GM23338 (cell line): ENCODE data around the gene HCAR1. TPM values are rescaled to one million over a fixed set of nuclear protein-coding genes. Genes with fewer than 3 reads are reported as not detected.

Experiments
- ATAC-seq: fragments of 200-7000 bp; cut with Tn5 transposase; 3 replicates; pipeline ENCODE4 v1.9.1; 2020
- DNase-seq: peaks from one replicate; pipeline ENCODE4 v3.0.0-alpha.2; 2015; ENCODE audit warnings: low spot score
- H2AFZ ChIP-seq: fragments of 200-600 bp; sonication (generic); 2 replicates; pipeline ENCODE4 v1.8.0; 2016; ENCODE audit warnings: antibody characterized with exemption, mild to moderate bottlenecking, moderate library complexity
- H3F3A ChIP-seq: fragments of 200-600 bp; sonication (generic); replicated peaks from 2 replicates; pipeline ENCODE4 v1.8.0; 2017; ENCODE audit warnings: antibody characterized with exemption, mixed run types, low read depth
- H3K27ac ChIP-seq: fragments of 200-600 bp; sonication (generic); 2 replicates; pipeline ENCODE4 v1.6.1; 2016; ENCODE audit warnings: low read depth
- H3K27me3 ChIP-seq: fragments of 200-600 bp; sonication (generic); 2 replicates; pipeline ENCODE4 v1.8.0; 2016; ENCODE audit warnings: mild to moderate bottlenecking, mixed run types, moderate library complexity; ENCODE audit not compliant: insufficient read depth
- H3K36me3 ChIP-seq: fragments of 200-600 bp; sonication (generic); 2 replicates; pipeline ENCODE4 v1.8.0; 2016; ENCODE audit warnings: mild to moderate bottlenecking; ENCODE audit not compliant: insufficient read depth
- H3K4me1 ChIP-seq: fragments of 200-600 bp; sonication (generic); 2 replicates; pipeline ENCODE4 v1.8.0; 2016; ENCODE audit warnings: mild to moderate bottlenecking, moderate library complexity; ENCODE audit not compliant: insufficient read depth
- H3K4me2 ChIP-seq: fragments of 200-600 bp; sonication (generic); 2 replicates; pipeline ENCODE4 v1.7.1; 2017; ENCODE audit warnings: mixed run types
- H3K4me3 ChIP-seq: fragments of 200-600 bp; sonication (generic); 2 replicates; pipeline ENCODE4 v1.6.1; 2016; ENCODE audit warnings: mixed run types
- H3K79me2 ChIP-seq: fragments of 200-600 bp; sonication (generic); replicated peaks from 2 replicates; pipeline ENCODE4 v1.8.0; 2017; ENCODE audit warnings: mild to moderate bottlenecking; ENCODE audit not compliant: insufficient read depth
- H3K9me2 ChIP-seq: fragments of 200-600 bp; sonication (generic); 2 replicates; pipeline ENCODE4 v1.8.0; 2017; ENCODE audit not compliant: insufficient read depth
- H4K20me1 ChIP-seq: fragments of 200-600 bp; sonication (generic); replicated peaks from 2 replicates; pipeline ENCODE4 v1.8.0; 2017; ENCODE audit warnings: mild to moderate bottlenecking; ENCODE audit not compliant: insufficient read depth
- H3K27ac Mint-ChIP-seq: 2 replicates; pipeline ENCODE4 v1.8.0; 2020; ENCODE audit warnings: inconsistent platforms, mild to moderate bottlenecking, moderate library complexity, mixed read lengths
- H3K27me3 Mint-ChIP-seq: 3 replicates; pipeline ENCODE4 v1.8.0; 2022; ENCODE audit warnings: low read depth, mild to moderate bottlenecking, moderate library complexity, mixed read lengths, inconsistent platforms; ENCODE audit not compliant: insufficient read depth, poor library complexity
- H3K36me3 Mint-ChIP-seq: 3 replicates; pipeline ENCODE4 v1.8.0; 2021; ENCODE audit warnings: low read depth, mild to moderate bottlenecking, inconsistent platforms, moderate library complexity, mixed read lengths
- H3K4me1 Mint-ChIP-seq: 3 replicates; pipeline ENCODE4 v1.8.0; 2020; ENCODE audit warnings: mild to moderate bottlenecking, inconsistent platforms, mixed read lengths
- H3K4me3 Mint-ChIP-seq: 3 replicates; pipeline ENCODE4 v1.8.0; 2021; ENCODE audit warnings: moderate library complexity, mild to moderate bottlenecking, inconsistent platforms, mixed read lengths
- H3K9me3 Mint-ChIP-seq: 3 replicates; pipeline ENCODE4 v1.8.0; 2020; ENCODE audit warnings: moderate library complexity, mild to moderate bottlenecking, inconsistent platforms, mixed read lengths
- CREB1 ChIP-seq: fragments of 250-450 bp; sonication (Bioruptor Pico); IDR thresholded peaks from 2 replicates; pipeline ENCODE4 v1.5.0; 2020; ENCODE audit warnings: low read depth, mild to moderate bottlenecking, moderate library complexity
- EZH2 ChIP-seq: fragments of 200-600 bp; sonication (generic); IDR thresholded peaks from one replicate; pipeline ENCODE4 v1.8.0; 2017; ENCODE audit warnings: antibody characterized with exemption, mild to moderate bottlenecking, low read depth; ENCODE audit not compliant: unreplicated experiment
- EZH2phosphoT487 ChIP-seq: fragments of 200-600 bp; sonication (generic); IDR thresholded peaks from one replicate; pipeline ENCODE4 v1.8.1; 2018; ENCODE audit warnings: antibody characterized with exemption; ENCODE audit not compliant: unreplicated experiment
- JUNB ChIP-seq: IDR thresholded peaks from one replicate; pipeline ENCODE4 v1.6.1; 2016; ENCODE audit warnings: antibody characterized with exemption; ENCODE audit not compliant: unreplicated experiment
- NANOG ChIP-seq: IDR thresholded peaks from 2 replicates; pipeline ENCODE4 v1.6.1; 2016; ENCODE audit warnings: antibody characterized with exemption, borderline replicate concordance
- POLR2AphosphoS5 ChIP-seq: IDR thresholded peaks from 2 replicates; pipeline ENCODE4 v1.6.1; 2016; ENCODE audit warnings: antibody characterized with exemption, low read depth
- STAT1 ChIP-seq: IDR thresholded peaks from one replicate; pipeline ENCODE4 v1.6.1; 2016; ENCODE audit warnings: antibody characterized with exemption; ENCODE audit not compliant: unreplicated experiment
- ZNF114 ChIP-seq: fragments of 250-450 bp; sonication (Bioruptor Pico); IDR thresholded peaks from 2 replicates; pipeline ENCODE4 v1.5.0; 2020; ENCODE audit warnings: mild to moderate bottlenecking, moderate library complexity
- ZNF331 ChIP-seq: fragments of 250-450 bp; sonication (Bioruptor Pico); IDR thresholded peaks from 2 replicates; pipeline ENCODE4 v1.5.0; 2020; ENCODE audit warnings: low read depth, mild to moderate bottlenecking, moderate library complexity
- polyA plus RNA-seq: library from polyadenylated mRNA; unstranded; fragments of >200 nt; fragmentation: Nextera tagmentation; extraction: Ambion mirVana; gene quantifications from 2 replicates; pipeline ENCODE4 v1.2.1, GENCODE V29; 2016
- total RNA-seq: library from RNA; depleted of rRNA; stranded (reverse); fragments of >200 nt; shearing (Covaris generic); gene quantifications from 2 replicates; pipeline ENCODE4 v1.2.3, GENCODE V29; 2014
- TF ChIP-seq, protein P1 (sequence below): IDR thresholded peaks from 2 replicates; pipeline ENCODE4 v1.6.1; 2016; ENCODE audit warnings: antibody characterized with exemption
- TF ChIP-seq, protein P2 (sequence below): fragments of 250-450 bp; sonication (Bioruptor Pico); IDR thresholded peaks from 2 replicates; pipeline ENCODE4 v1.5.0; 2020; ENCODE audit warnings: mild to moderate bottlenecking, moderate library complexity
- TF ChIP-seq, protein P3 (sequence below): IDR thresholded peaks from one replicate; pipeline ENCODE4 v1.6.1; 2018; ENCODE audit warnings: antibody characterized with exemption; ENCODE audit not compliant: unreplicated experiment
- TF ChIP-seq, protein P4 (sequence below), 2 experiments: fragments of 200-600 bp in 1 of 2; sonication (generic) in 1 of 2; conservative IDR thresholded peaks; 2 replicates each; pipeline versions ENCODE4 v1.5.1 to v1.6.1; 2016 to 2017; ENCODE audit warnings: antibody characterized with exemption in 2 of 2, low read depth in 2 of 2, mild to moderate bottlenecking in 2 of 2, moderate library complexity in 1 of 2

The HCAR1 gene
- total and polyA plus RNA-seq, 2 experiments from 2014 or later, result 0.17 TPM; not detected in 1

DNA sequence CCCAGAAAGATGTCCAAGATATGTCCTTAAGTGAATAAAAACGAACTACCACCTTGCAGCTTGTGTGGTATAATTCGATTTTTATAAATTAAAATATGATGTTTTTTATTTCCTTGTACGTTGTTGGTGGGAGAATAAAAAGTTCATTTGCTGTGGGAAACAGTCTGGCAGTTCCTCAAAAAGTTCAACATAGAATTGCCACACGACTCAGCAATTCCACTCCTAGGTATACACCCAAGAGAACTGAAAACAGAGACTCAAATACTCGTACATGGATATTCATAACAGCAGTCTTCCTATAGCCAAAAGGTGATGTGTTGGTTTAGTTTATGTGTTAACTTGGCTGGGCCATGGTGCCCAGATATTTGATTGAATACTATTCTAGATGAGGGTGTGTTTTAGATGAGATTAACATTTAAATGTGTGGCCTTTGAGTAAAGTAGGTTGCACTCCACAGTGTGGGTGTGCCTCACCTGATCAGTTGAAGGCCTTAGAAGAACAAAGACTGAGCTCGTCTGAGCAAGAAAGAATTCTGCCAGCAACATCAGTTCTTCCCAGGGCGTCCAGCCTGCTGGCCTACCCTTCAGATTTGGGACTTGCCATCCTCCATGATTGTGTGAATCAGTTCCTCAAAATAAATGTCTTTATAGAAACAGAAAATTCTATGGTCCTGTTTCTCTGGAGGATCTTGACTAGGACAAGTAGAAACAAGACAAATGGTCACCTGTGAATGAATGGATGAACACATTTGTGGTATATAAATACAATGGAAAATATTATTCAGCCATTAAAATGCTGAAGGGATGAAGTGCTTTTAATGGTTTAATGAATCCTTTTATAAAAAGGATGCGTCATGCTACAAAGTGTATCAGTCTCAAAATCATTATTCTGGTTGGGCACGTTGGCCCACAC is 16.8 kb upstream of the HCAR1 start:
- Mint-ChIP-seq H3K27ac (no peak overlapping the region), H3K9me3 (peaks cover 3% of the 10 kb centered on the region; the same call in 1 of the 3 replicates), H3K4me1 (peaks cover 16% of the 10 kb centered on the region), H3K27me3 (peaks cover 6% of the 10 kb centered on the region), H3K36me3 (peaks cover 3% of the 10 kb centered on the region; the same call in 2 of the 3 replicates), H3K4me3 (no peak overlapping the region)
- H3K36me3 ChIP-seq, result no peaks in the 10 kb centered on the region
- no peak overlapping the region for H3K27ac ChIP-seq
- no peak overlapping the region for H3K4me3 ChIP-seq
- TF ChIP-seq, protein P1, sequence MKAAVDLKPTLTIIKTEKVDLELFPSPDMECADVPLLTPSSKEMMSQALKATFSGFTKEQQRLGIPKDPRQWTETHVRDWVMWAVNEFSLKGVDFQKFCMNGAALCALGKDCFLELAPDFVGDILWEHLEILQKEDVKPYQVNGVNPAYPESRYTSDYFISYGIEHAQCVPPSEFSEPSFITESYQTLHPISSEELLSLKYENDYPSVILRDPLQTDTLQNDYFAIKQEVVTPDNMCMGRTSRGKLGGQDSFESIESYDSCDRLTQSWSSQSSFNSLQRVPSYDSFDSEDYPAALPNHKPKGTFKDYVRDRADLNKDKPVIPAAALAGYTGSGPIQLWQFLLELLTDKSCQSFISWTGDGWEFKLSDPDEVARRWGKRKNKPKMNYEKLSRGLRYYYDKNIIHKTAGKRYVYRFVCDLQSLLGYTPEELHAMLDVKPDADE, result no peak
- TF ChIP-seq ZNF331 (CRISPR knock-in tag) (no peak), NANOG (no peak), STAT1 (no peak), EZH2 (no peak), JUNB (no peak), CREB1 (CRISPR knock-in tag) (no peak), ZNF114 (CRISPR knock-in tag) (no peak), POLR2AphosphoS5 (no peak), EZH2phosphoT487 (no peak)
- TF ChIP-seq, protein P2, sequence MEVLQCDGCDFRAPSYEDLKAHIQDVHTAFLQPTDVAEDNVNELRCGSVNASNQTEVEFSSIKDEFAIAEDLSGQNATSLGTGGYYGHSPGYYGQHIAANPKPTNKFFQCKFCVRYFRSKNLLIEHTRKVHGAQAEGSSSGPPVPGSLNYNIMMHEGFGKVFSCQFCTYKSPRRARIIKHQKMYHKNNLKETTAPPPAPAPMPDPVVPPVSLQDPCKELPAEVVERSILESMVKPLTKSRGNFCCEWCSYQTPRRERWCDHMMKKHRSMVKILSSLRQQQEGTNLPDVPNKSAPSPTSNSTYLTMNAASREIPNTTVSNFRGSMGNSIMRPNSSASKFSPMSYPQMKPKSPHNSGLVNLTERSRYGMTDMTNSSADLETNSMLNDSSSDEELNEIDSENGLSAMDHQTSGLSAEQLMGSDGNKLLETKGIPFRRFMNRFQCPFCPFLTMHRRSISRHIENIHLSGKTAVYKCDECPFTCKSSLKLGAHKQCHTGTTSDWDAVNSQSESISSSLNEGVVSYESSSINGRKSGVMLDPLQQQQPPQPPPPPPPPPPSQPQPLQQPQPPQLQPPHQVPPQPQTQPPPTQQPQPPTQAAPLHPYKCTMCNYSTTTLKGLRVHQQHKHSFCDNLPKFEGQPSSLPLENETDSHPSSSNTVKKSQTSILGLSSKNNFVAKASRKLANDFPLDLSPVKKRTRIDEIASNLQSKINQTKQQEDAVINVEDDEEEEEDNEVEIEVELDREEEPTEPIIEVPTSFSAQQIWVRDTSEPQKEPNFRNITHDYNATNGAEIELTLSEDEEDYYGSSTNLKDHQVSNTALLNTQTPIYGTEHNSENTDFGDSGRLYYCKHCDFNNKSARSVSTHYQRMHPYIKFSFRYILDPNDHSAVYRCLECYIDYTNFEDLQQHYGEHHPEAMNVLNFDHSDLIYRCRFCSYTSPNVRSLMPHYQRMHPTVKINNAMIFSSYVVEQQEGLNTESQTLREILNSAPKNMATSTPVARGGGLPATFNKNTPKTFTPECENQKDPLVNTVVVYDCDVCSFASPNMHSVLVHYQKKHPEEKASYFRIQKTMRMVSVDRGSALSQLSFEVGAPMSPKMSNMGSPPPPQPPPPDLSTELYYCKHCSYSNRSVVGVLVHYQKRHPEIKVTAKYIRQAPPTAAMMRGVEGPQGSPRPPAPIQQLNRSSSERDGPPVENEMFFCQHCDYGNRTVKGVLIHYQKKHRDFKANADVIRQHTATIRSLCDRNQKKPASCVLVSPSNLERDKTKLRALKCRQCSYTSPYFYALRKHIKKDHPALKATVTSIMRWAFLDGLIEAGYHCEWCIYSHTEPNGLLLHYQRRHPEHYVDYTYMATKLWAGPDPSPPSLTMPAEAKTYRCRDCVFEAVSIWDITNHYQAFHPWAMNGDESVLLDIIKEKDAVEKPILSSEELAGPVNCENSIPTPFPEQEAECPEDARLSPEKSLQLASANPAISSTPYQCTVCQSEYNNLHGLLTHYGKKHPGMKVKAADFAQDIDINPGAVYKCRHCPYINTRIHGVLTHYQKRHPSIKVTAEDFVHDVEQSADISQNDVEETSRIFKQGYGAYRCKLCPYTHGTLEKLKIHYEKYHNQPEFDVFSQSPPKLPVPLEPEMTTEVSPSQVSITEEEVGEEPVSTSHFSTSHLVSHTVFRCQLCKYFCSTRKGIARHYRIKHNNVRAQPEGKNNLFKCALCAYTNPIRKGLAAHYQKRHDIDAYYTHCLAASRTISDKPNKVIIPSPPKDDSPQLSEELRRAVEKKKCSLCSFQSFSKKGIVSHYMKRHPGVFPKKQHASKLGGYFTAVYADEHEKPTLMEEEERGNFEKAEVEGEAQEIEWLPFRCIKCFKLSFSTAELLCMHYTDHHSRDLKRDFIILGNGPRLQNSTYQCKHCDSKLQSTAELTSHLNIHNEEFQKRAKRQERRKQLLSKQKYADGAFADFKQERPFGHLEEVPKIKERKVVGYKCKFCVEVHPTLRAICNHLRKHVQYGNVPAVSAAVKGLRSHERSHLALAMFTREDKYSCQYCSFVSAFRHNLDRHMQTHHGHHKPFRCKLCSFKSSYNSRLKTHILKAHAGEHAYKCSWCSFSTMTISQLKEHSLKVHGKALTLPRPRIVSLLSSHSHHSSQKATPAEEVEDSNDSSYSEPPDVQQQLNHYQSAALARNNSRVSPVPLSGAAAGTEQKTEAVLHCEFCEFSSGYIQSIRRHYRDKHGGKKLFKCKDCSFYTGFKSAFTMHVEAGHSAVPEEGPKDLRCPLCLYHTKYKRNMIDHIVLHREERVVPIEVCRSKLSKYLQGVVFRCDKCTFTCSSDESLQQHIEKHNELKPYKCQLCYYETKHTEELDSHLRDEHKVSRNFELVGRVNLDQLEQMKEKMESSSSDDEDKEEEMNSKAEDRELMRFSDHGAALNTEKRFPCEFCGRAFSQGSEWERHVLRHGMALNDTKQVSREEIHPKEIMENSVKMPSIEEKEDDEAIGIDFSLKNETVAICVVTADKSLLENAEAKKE, result no peak
- TF ChIP-seq, protein P3, sequence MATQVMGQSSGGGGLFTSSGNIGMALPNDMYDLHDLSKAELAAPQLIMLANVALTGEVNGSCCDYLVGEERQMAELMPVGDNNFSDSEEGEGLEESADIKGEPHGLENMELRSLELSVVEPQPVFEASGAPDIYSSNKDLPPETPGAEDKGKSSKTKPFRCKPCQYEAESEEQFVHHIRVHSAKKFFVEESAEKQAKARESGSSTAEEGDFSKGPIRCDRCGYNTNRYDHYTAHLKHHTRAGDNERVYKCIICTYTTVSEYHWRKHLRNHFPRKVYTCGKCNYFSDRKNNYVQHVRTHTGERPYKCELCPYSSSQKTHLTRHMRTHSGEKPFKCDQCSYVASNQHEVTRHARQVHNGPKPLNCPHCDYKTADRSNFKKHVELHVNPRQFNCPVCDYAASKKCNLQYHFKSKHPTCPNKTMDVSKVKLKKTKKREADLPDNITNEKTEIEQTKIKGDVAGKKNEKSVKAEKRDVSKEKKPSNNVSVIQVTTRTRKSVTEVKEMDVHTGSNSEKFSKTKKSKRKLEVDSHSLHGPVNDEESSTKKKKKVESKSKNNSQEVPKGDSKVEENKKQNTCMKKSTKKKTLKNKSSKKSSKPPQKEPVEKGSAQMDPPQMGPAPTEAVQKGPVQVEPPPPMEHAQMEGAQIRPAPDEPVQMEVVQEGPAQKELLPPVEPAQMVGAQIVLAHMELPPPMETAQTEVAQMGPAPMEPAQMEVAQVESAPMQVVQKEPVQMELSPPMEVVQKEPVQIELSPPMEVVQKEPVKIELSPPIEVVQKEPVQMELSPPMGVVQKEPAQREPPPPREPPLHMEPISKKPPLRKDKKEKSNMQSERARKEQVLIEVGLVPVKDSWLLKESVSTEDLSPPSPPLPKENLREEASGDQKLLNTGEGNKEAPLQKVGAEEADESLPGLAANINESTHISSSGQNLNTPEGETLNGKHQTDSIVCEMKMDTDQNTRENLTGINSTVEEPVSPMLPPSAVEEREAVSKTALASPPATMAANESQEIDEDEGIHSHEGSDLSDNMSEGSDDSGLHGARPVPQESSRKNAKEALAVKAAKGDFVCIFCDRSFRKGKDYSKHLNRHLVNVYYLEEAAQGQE, result no peak
- TF ChIP-seq, protein P4, sequence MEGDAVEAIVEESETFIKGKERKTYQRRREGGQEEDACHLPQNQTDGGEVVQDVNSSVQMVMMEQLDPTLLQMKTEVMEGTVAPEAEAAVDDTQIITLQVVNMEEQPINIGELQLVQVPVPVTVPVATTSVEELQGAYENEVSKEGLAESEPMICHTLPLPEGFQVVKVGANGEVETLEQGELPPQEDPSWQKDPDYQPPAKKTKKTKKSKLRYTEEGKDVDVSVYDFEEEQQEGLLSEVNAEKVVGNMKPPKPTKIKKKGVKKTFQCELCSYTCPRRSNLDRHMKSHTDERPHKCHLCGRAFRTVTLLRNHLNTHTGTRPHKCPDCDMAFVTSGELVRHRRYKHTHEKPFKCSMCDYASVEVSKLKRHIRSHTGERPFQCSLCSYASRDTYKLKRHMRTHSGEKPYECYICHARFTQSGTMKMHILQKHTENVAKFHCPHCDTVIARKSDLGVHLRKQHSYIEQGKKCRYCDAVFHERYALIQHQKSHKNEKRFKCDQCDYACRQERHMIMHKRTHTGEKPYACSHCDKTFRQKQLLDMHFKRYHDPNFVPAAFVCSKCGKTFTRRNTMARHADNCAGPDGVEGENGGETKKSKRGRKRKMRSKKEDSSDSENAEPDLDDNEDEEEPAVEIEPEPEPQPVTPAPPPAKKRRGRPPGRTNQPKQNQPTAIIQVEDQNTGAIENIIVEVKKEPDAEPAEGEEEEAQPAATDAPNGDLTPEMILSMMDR (conservative IDR thresholded peaks at IDR 0.05; ENCODE audit: low read depth in 2 of 2), result no peak
- H2AFZ ChIP-seq, result no peak overlapping the region
- H3K79me2 ChIP-seq, result no peaks in the 10 kb centered on the region
- H3F3A ChIP-seq, result no peaks in the 10 kb centered on the region
- no peak for ATAC-seq
- no peaks in the 10 kb centered on the region for H3K27me3 ChIP-seq
- no peaks in the 10 kb centered on the region for H3K9me2 ChIP-seq
- DNase-seq, result no peak
- no peaks in the 10 kb centered on the region for H4K20me1 ChIP-seq
- no peak overlapping the region for H3K4me2 ChIP-seq
- peaks cover 3% of the 10 kb centered on the region; the same call in 1 of the 2 replicates for H3K4me1 ChIP-seq
